ENCODE data around the gene GALNT16. TPM values are rescaled to one million over a fixed set of nuclear protein-coding genes. Genes with fewer than 3 reads are reported as not detected.

The GALNT16 gene
- total RNA-seq, 2 experiments from 2014 or later = 0.09 TPM; not detected in 1

DNA sequence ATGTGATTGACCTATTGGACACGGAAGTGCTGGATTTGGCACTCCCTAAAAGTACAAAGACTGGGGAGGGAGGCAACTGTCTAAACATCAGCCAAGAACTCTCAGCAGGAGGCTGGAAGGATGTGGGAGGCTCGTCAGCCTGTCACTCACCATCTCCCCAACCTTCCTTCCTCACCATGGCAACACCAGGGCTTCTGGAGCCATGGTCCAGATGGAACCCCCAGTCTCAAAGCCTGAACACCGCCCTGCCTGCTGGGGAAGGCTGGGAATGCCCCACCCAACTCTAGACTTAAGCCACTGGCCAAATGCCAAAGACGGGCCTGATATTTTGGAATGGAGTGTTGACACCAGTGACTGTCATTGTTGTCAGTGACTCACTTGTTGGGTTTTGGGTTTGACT lies 55.3 kb downstream of the GALNT16 start:
- no TSS peak for BruUV-seq (replicated peaks)

GRCh38 chr14:69316449-69317101 lies 56.6 kb downstream of the GALNT16 start:
- no peak overlapping the region for H2AFZ ChIP-seq (ENCODE audit: low read length)
- no peak for DNase-seq (ENCODE audit: low spot score)
- H3K27ac ChIP-seq (ENCODE audit: low read depth, low read length, poor library complexity, severe bottlenecking) = no peak overlapping the region
- no peaks in the 10 kb centered on the region for H4K20me1 ChIP-seq (ENCODE audit: insufficient read depth, low read length)
- no peaks in the 10 kb centered on the region for H3K36me3 ChIP-seq (ENCODE audit: insufficient read depth, low read length)
- no TSS peak for BruUV-seq (replicated peaks)
- peaks cover 18% of the 10 kb centered on the region for H3K4me1 ChIP-seq (ENCODE audit: insufficient read depth, low read length, poor library complexity, severe bottlenecking)
- TF ChIP-seq, protein P1, sequence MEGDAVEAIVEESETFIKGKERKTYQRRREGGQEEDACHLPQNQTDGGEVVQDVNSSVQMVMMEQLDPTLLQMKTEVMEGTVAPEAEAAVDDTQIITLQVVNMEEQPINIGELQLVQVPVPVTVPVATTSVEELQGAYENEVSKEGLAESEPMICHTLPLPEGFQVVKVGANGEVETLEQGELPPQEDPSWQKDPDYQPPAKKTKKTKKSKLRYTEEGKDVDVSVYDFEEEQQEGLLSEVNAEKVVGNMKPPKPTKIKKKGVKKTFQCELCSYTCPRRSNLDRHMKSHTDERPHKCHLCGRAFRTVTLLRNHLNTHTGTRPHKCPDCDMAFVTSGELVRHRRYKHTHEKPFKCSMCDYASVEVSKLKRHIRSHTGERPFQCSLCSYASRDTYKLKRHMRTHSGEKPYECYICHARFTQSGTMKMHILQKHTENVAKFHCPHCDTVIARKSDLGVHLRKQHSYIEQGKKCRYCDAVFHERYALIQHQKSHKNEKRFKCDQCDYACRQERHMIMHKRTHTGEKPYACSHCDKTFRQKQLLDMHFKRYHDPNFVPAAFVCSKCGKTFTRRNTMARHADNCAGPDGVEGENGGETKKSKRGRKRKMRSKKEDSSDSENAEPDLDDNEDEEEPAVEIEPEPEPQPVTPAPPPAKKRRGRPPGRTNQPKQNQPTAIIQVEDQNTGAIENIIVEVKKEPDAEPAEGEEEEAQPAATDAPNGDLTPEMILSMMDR (conservative IDR thresholded peaks at IDR 0.05; ENCODE audit: low read length) = no peak
- no peak for TF ChIP-seq EZH2phosphoT487 (IDR thresholded peaks at IDR 0.05; ENCODE audit: borderline replicate concordance, low read depth, low read length)
- intact Hi-C loops (cut with micrococcal nuclease; ENCODE audit: unreplicated experiment) = no loop called here
- ChIA-PET POLR2A (interaction anchor here (0.6 kb wide), 1 partner anchor 31 kb away, joined by 3 read pairs; no protein-coding TSS in a partner anchor), CTCF (ENCODE audit: unreplicated experiment) (no interaction called here)
- H3K9me2 ChIP-seq (ENCODE audit: insufficient read depth, low read length) = no peaks in the 10 kb centered on the region
- no peaks in the 10 kb centered on the region for H3K9me3 ChIP-seq (ENCODE audit: low read length)
- no peak overlapping the region for H3K4me2 ChIP-seq (ENCODE audit: low read length)
- H3K4me3 ChIP-seq (ENCODE audit: low read depth, low read length, poor library complexity, severe bottlenecking) = no peak overlapping the region
- H3K79me2 ChIP-seq (ENCODE audit: insufficient read depth, low read depth, low read length) = no peaks in the 10 kb centered on the region

More for the DNA sequence above, 55.3 kb downstream of the GALNT16 start:
- intact Hi-C loops (cut with micrococcal nuclease; ENCODE audit: unreplicated experiment) = no loop called here
- no peaks in the 10 kb centered on the region for H3K9me3 ChIP-seq (ENCODE audit: low read length)
- H3K4me1 ChIP-seq (ENCODE audit: insufficient read depth, low read length, poor library complexity, severe bottlenecking) = peaks cover 18% of the 10 kb centered on the region
- ChIA-PET POLR2A (no interaction called here), CTCF (ENCODE audit: unreplicated experiment) (no interaction called here)
- H3K36me3 ChIP-seq (ENCODE audit: insufficient read depth, low read length) = no peaks in the 10 kb centered on the region
- no peaks in the 10 kb centered on the region for H3K79me2 ChIP-seq (ENCODE audit: insufficient read depth, low read depth, low read length)
- no peak overlapping the region for H2AFZ ChIP-seq (ENCODE audit: low read length)
- no peak overlapping the region for H3K4me2 ChIP-seq (ENCODE audit: low read length)
- H3K4me3 ChIP-seq (ENCODE audit: low read depth, low read length, poor library complexity, severe bottlenecking) = no peak overlapping the region
- H3K27ac ChIP-seq (ENCODE audit: low read depth, low read length, poor library complexity, severe bottlenecking) = no peak overlapping the region
- H3K9me2 ChIP-seq (ENCODE audit: insufficient read depth, low read length) = no peaks in the 10 kb centered on the region
- no peaks in the 10 kb centered on the region for H4K20me1 ChIP-seq (ENCODE audit: insufficient read depth, low read length)
- TF ChIP-seq EZH2phosphoT487 (IDR thresholded peaks at IDR 0.05; ENCODE audit: borderline replicate concordance, low read depth, low read length) = no peak
- TF ChIP-seq, protein P1 (conservative IDR thresholded peaks at IDR 0.05; ENCODE audit: low read length) = no peak
- DNase-seq (ENCODE audit: low spot score) = no peak

GRCh38 chr14:69317102-69317755 lies 57.3 kb downstream of the GALNT16 start:
- BruUV-seq (replicated peaks) = no TSS peak
- TF ChIP-seq EZH2phosphoT487 (IDR thresholded peaks at IDR 0.05; ENCODE audit: borderline replicate concordance, low read depth, low read length) = no peak
- TF ChIP-seq, protein P1 (conservative IDR thresholded peaks at IDR 0.05; ENCODE audit: low read length) = no peak
- Histone ChIP-seq H3K27ac (ENCODE audit: low read depth, low read length, poor library complexity, severe bottlenecking) (no peak overlapping the region), H3K4me1 (ENCODE audit: insufficient read depth, low read length, poor library complexity, severe bottlenecking) (peaks cover 18% of the 10 kb centered on the region), H3K4me3 (ENCODE audit: low read depth, low read length, poor library complexity, severe bottlenecking) (no peak overlapping the region), H3K4me2 (ENCODE audit: low read length) (no peak overlapping the region), H3K9me2 (ENCODE audit: insufficient read depth, low read length) (no peaks in the 10 kb centered on the region), H3K9me3 (ENCODE audit: low read length) (no peaks in the 10 kb centered on the region), H4K20me1 (ENCODE audit: insufficient read depth, low read length) (no peaks in the 10 kb centered on the region), H3K36me3 (ENCODE audit: insufficient read depth, low read length) (no peaks in the 10 kb centered on the region), H2AFZ (ENCODE audit: low read length) (no peak overlapping the region; the same call in 1 of the 2 replicates), H3K79me2 (ENCODE audit: insufficient read depth, low read depth, low read length) (no peaks in the 10 kb centered on the region)
- DNase-seq (ENCODE audit: low spot score) = no peak
- CTCF ChIA-PET (ENCODE audit: unreplicated experiment) = no interaction called here
- POLR2A ChIA-PET = interaction anchor here (0.6 kb wide), 1 partner anchor 32 kb away, joined by 3 read pairs; no protein-coding TSS in a partner anchor
- intact Hi-C loops (cut with micrococcal nuclease; ENCODE audit: unreplicated experiment) = no loop called here

Measured in OCI-LY7 (cell line).